SU-DHL-6 (cell line): ENCODE data around the gene AGRN.
"Not testable (repeated sequence)": the region's sequence is repeated elsewhere in the genome, so short reads cannot be mapped to it uniquely, and the experiment has no call there.

ENCODE experiments used
- H2AFZ ChIP-seq: fragments of 200-600 bp; sonication (generic); 2 replicates; pipeline ENCODE4 v1.6.1; 2014; ENCODE audit warnings: low read depth, mild to moderate bottlenecking, moderate library complexity, mixed read lengths, antibody characterized with exemption, low read length; ENCODE audit not compliant: severe bottlenecking
- H3F3A ChIP-seq: fragments of 200-600 bp; shearing (Covaris generic); 2 replicates; pipeline ENCODE4 v1.6.0; 2016; ENCODE audit warnings: antibody characterized with exemption, mild to moderate bottlenecking; ENCODE audit not compliant: insufficient read depth
- H3K27ac ChIP-seq: fragments of 200-600 bp; sonication (generic); 2 replicates; pipeline ENCODE4 v1.5.1; 2016; ENCODE audit warnings: low read depth, mild to moderate bottlenecking, low read length, moderate library complexity, mixed read lengths
- H3K27me3 ChIP-seq: fragments of 200-600 bp; sonication (generic), shearing (Covaris generic); 2 replicates; pipeline ENCODE4 v1.6.0; 2014; ENCODE audit warnings: mild to moderate bottlenecking, low read length
- H3K36me3 ChIP-seq: fragments of 200-600 bp; sonication (generic); 2 replicates; pipeline ENCODE4 v1.6.1; 2014; ENCODE audit warnings: mild to moderate bottlenecking, low read length, mixed read lengths
- H3K4me2 ChIP-seq: fragments of 300-600, 200-600 bp; shearing (Covaris generic), sonication (generic); 2 replicates; pipeline ENCODE4 v1.6.0; 2014; ENCODE audit warnings: low read length, low read depth, mild to moderate bottlenecking; ENCODE audit not compliant: poor library complexity, severe bottlenecking
- H3K4me3 ChIP-seq: fragments of 200-600 bp; sonication (generic); 2 replicates; pipeline ENCODE4 v1.5.1; 2014; ENCODE audit warnings: antibody characterized with exemption, low read length, mild to moderate bottlenecking, mixed read lengths; ENCODE audit not compliant: insufficient read depth, poor library complexity, severe bottlenecking
- H3K79me2 ChIP-seq: fragments of 200-600 bp; sonication (generic); 2 replicates; pipeline ENCODE4 v1.6.1; 2014; ENCODE audit warnings: mild to moderate bottlenecking, low read length, moderate library complexity; ENCODE audit not compliant: insufficient read depth
- H3K9ac ChIP-seq: fragments of 200-600 bp; sonication (generic); 2 replicates; pipeline ENCODE4 v1.7.0; 2014; ENCODE audit warnings: mild to moderate bottlenecking, low read length
- H3K9me2 ChIP-seq: fragments of 200-600 bp; sonication (generic); replicated peaks from 2 replicates; pipeline ENCODE4 v1.6.1; 2014; ENCODE audit warnings: low read length; ENCODE audit not compliant: insufficient read depth
- H3K9me3 ChIP-seq: fragments of 200-600 bp; sonication (generic); 2 replicates; pipeline ENCODE4 v1.6.1; 2014; ENCODE audit warnings: low read length, mixed read lengths; ENCODE audit not compliant: insufficient read depth
- H4K20me1 ChIP-seq: fragments of 200-600 bp; sonication (generic); 2 replicates; pipeline ENCODE4 v1.6.1; 2014; ENCODE audit warnings: low read depth, mild to moderate bottlenecking, antibody characterized with exemption, low read length, moderate library complexity, mixed read lengths
- EZH2phosphoT487 ChIP-seq: fragments of 200-600 bp; sonication (generic), shearing (Covaris generic); conservative IDR thresholded peaks from 2 replicates; pipeline ENCODE4 v1.6.1; 2018; ENCODE audit warnings: mild to moderate bottlenecking, antibody characterized with exemption, low read length, moderate library complexity, mixed read lengths
- TF ChIP-seq, protein P1 (sequence below): fragments of 200-600 bp; sonication (generic); IDR thresholded peaks from one replicate; pipeline ENCODE4 v1.5.1; 2017; ENCODE audit warnings: antibody characterized with exemption, mild to moderate bottlenecking, low read length, moderate library complexity; ENCODE audit not compliant: insufficient read depth, poor library complexity, severe bottlenecking

AGRN gene

DNA sequence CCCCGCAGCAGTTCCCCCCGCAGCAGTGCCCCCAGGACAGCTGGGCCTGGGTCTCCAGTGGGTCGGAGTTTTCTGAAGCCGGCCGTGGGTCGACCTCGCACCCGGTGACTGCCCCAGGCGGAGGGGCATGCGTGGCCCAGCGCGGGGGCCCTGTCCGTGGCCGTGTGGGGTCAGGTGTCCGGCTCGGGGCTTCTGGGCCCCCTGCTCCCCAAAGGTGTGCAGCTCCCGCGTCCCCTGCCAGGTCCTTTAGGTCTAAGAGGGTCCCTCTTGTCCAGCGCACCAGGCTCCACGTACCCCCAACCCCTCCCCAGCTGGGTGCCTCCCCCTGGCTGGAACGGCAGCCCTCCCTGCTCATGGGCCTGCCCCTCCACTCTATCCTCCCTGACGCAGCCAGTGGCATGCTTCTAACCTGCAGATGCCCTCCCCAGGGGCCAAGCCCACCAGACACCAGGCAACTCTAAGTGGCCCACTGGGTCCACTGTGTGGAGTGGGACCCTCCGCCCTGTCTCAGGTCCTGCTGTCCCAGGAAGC, 14.1 kb upstream of the AGRN start:
- no peak overlapping the region for H3K9ac ChIP-seq

DNA sequence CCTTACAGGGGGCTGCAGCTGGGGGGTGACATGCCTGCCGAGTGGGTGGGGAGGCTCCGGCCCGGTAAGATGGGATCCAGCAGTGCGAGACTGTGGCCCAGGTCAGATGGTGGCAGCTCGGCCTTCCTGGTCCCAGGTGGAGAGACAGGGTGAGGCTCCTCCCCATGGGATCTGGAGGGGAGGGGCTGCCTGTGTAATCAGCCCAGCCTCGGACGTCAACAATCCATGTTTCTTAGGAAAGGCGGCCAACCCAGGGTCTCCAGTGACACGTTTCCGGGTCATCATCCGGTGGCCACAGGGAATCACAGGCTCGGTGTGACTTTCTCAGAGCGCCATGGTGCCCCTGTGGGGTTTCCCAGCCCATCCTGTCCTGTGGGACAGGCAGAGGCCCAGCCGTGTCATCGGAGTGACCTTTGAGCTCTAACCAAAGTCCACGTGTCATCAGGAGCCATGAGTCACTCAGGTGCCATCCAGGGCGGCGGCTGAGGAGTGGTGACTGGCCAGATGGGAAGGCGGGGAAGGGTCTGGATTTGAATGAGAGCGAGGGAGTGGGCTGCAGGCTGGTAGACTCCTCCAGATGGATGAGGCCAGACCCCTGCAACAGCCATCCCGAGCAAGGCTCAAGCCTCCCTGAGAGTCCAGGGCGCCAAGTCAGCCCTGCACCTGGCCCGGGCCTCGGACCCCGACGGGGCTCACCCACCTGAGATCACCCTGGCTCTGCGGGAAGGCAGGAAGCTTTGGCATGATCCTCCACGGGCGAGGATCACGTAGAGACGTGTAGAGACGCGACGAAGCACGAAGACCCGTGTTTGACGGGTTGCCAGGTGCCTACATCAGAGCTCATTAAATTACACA, 13.4 kb upstream of the AGRN start:
- Histone ChIP-seq H3K9ac (no peak overlapping the region), H3K9me2 (no peaks in the 10 kb centered on the region), H3K27me3 (no peaks in the 10 kb centered on the region), H2AFZ (no peak overlapping the region), H3K79me2 (no peaks in the 10 kb centered on the region), H3F3A (no peaks in the 10 kb centered on the region), H3K27ac (no peak overlapping the region), H4K20me1 (no peaks in the 10 kb centered on the region), H3K4me2 (no peak overlapping the region), H3K36me3 (no peaks in the 10 kb centered on the region), H3K4me3 (no peak overlapping the region), H3K9me3 (no peaks in the 10 kb centered on the region)
- no peak for TF ChIP-seq EZH2phosphoT487
- TF ChIP-seq, protein P1, sequence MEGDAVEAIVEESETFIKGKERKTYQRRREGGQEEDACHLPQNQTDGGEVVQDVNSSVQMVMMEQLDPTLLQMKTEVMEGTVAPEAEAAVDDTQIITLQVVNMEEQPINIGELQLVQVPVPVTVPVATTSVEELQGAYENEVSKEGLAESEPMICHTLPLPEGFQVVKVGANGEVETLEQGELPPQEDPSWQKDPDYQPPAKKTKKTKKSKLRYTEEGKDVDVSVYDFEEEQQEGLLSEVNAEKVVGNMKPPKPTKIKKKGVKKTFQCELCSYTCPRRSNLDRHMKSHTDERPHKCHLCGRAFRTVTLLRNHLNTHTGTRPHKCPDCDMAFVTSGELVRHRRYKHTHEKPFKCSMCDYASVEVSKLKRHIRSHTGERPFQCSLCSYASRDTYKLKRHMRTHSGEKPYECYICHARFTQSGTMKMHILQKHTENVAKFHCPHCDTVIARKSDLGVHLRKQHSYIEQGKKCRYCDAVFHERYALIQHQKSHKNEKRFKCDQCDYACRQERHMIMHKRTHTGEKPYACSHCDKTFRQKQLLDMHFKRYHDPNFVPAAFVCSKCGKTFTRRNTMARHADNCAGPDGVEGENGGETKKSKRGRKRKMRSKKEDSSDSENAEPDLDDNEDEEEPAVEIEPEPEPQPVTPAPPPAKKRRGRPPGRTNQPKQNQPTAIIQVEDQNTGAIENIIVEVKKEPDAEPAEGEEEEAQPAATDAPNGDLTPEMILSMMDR = no peak

More for the DNA sequence above, 14.1 kb upstream of the AGRN start:
- no peak overlapping the region for H3K4me2 ChIP-seq
- H3K9me2 ChIP-seq = no peaks in the 10 kb centered on the region
- no peak overlapping the region for H3K4me3 ChIP-seq
- no peaks in the 10 kb centered on the region for H3K9me3 ChIP-seq
- H3K79me2 ChIP-seq = no peaks in the 10 kb centered on the region
- no peaks in the 10 kb centered on the region for H3K27me3 ChIP-seq
- H3F3A ChIP-seq = no peaks in the 10 kb centered on the region
- H3K36me3 ChIP-seq = no peaks in the 10 kb centered on the region
- no peak overlapping the region for H3K27ac ChIP-seq
- TF ChIP-seq, protein P1 = no peak
- TF ChIP-seq EZH2phosphoT487 = no peak
- no peak overlapping the region for H2AFZ ChIP-seq
- H4K20me1 ChIP-seq = no peaks in the 10 kb centered on the region

DNA sequence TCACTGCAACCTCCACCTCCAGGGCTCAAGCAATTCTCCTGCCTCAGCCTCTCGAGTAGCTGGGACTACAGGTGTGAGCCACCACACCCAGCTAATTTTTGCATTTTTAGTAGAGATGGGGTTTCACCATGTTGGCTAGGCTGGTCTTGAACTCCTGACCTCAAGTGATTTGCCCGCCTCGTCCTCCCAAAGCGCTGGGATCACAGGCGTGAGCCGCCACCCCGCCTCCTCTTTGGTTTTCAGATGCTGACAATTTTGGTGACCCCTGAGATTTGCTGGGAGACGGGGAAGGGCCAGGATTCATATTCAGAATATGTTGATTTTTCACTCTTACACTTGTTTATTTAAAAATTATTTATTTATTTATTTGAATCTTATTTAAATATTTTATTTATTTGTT, 9.8 kb upstream of the AGRN start:
- not testable (repeated sequence) for H3F3A ChIP-seq, H3K9ac ChIP-seq, H2AFZ ChIP-seq, H3K4me3 ChIP-seq, H3K79me2 ChIP-seq, H3K27me3 ChIP-seq, H3K9me2 ChIP-seq, H4K20me1 ChIP-seq, H3K9me3 ChIP-seq, H3K36me3 ChIP-seq, H3K27ac ChIP-seq, H3K4me2 ChIP-seq

DNA sequence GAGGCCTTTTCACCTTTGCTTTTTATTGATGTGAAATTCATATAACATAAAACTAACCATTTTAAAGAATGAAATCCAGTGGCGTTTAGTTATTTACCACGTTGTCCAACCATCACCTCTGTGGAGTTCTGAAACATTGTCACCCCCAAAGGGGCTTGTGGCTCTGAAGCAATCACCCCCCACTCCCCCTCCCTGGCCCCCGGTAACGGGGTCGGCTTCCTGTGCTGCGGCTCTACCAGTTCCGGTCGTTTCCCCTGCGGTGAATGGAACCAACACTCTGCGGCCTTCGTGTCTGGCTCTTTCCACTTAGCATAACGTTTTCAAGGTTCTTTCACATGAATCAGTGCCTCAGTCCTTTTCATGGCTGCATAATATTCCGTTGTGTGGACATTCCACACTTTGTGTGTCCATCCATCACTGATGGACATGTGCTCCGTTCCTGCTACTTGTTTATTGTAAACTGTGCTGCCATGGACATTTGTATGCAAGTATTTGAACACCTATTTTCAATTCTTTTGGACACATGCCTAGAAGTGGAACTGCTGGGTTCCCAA, 8.4 kb upstream of the AGRN start:
- no peaks in the 10 kb centered on the region for H4K20me1 ChIP-seq
- H3K36me3 ChIP-seq = no peaks in the 10 kb centered on the region
- H3K27ac ChIP-seq = no peak overlapping the region
- no peak for TF ChIP-seq EZH2phosphoT487
- TF ChIP-seq, protein P1 = no peak
- no peaks in the 10 kb centered on the region for H3K79me2 ChIP-seq
- H2AFZ ChIP-seq = no peak overlapping the region
- no peak overlapping the region for H3K4me2 ChIP-seq
- no peaks in the 10 kb centered on the region for H3K9me3 ChIP-seq
- no peaks in the 10 kb centered on the region for H3F3A ChIP-seq
- H3K9me2 ChIP-seq = no peaks in the 10 kb centered on the region
- H3K9ac ChIP-seq = no peak overlapping the region
- no peaks in the 10 kb centered on the region for H3K27me3 ChIP-seq
- H3K4me3 ChIP-seq = no peak overlapping the region

DNA sequence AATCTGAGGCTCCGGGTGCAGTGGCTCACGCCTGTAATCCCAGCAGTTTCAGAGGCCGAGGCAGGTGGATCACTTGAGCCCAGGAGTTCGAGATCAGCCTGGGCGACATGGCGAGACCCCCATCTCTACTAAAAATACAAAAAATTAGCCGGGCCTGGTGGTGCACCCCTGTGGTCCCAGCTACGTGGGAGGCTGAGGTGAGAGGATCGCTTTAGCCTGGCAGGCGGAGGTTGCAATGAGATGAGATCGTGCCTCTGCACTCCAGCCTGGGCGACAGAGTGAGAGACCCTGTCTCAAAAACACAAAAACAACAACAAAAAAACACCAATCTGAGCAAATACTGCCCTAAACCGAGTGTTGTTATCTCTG, 7.2 kb upstream of the AGRN start:
- H3K36me3 ChIP-seq, H2AFZ ChIP-seq, H3K9me3 ChIP-seq, H3K79me2 ChIP-seq, H3K9me2 ChIP-seq, H4K20me1 ChIP-seq, H3K27me3 ChIP-seq, H3K27ac ChIP-seq, H3F3A ChIP-seq: not testable (repeated sequence)
- Histone ChIP-seq H3K4me2 (peak overlapping the region; percentile 60), H3K4me3 (peak overlapping the region; percentile 26), H3K9ac (peak overlapping the region; percentile 33; the same call in 1 of the 2 replicates)
